Stimulated activated CD4-positive, alpha-beta T cell treated with anti-CD3 and anti-CD28 coated beads, Interleukin-15, amount 100 ng/mL, for 48 hours (primary cell): ENCODE measurements around the gene IQCE.
A peak's percentile ranks its signal among the peaks of the same experiment; 100 is the strongest.

Experiments used
- DNase-seq, 2 donors: peaks; one replicate each; pipeline ENCODE4 v3.0.0-alpha.2; 2020; ENCODE audit warnings: low read depth in 2 of 2

Gene IQCE

GRCh38 chr7:2614631-2615330, 56.0 kb downstream of the IQCE start:
- DNase-seq: no peak

GRCh38 chr7:2616387-2617324, 57.9 kb downstream of the IQCE start:
- no peak for DNase-seq

- no peak for DNase-seq
Observed at GRCh38 chr7:2617325-2617905, 58.6 kb downstream of the IQCE start.

- no peak for DNase-seq
Observed at GRCh38 chr7:2619116-2619515, 60.3 kb downstream of the IQCE start.

GRCh38 chr7:2621061-2621828, 62.5 kb downstream of the IQCE start:
- DNase-seq: no peak

- DNase-seq: no peak
Observed at GRCh38 chr7:2621948-2622640, 63.3 kb downstream of the IQCE start.

- DNase-seq: no peak
Observed at GRCh38 chr7:2622869-2623697, 64.3 kb downstream of the IQCE start.

GRCh38 chr7:2623698-2624014, 64.9 kb downstream of the IQCE start:
- DNase-seq: no peak

- DNase-seq: no peak
Observed at GRCh38 chr7:2624293-2624886, 65.6 kb downstream of the IQCE start.

- DNase-seq: no peak
Observed at GRCh38 chr7:2626498-2627117, 67.8 kb downstream of the IQCE start.

- DNase-seq: no peak
Observed at GRCh38 chr7:2627258-2628129, 68.7 kb downstream of the IQCE start.

- DNase-seq: no peak
Observed at GRCh38 chr7:2628130-2628482, 69.3 kb downstream of the IQCE start.

GRCh38 chr7:2628891-2629290, 70.1 kb downstream of the IQCE start:
- no peak for DNase-seq

- no peak for DNase-seq
Observed at GRCh38 chr7:2629746-2630681, 71.2 kb downstream of the IQCE start.

GRCh38 chr7:2631946-2632732, 73.4 kb downstream of the IQCE start, which contains the start of gene TTYH3:
TTYH3 (plus strand) TSS chr7:2631986; CDS start chr7:2632156, 170 bp downstream.
- DNase-seq: no peak

- DNase-seq: peak in 1 of 2 donors; percentile 45
Observed at GRCh38 chr7:2632733-2633537, 74.2 kb downstream of the IQCE start.
